HCT116 (cell line): ENCODE data around the gene FASLG. TPM values are rescaled to one million over a fixed set of nuclear protein-coding genes. Genes with fewer than 3 reads are reported as not detected.

Experiments
- ATAC-seq: fragments of 200-7000 bp; cut with Tn5 transposase; 2 replicates; pipeline ENCODE4 v1.9.1; 2020; ENCODE audit warnings: mild to moderate bottlenecking, moderate library complexity
- BruUV-seq: library from RNA; stranded (reverse); fragments of 400-500 nt; replicated peaks from 2 replicates; lab custom pipeline; 2021; lab: Mats Ljungman, UMichigan
- CTCF ChIA-PET: fragments of 300-600 bp; sonication (Branson Sonifier 250); formaldehyde crosslinking; loops from one replicate; lab custom pipeline; 2021; ENCODE audit warnings: antibody characterized with exemption; lab: Charles Lee
- POLR2A ChIA-PET: fragments of 300-600, 350-600 bp; sonication (Branson Sonifier 250); formaldehyde crosslinking; loops from one replicate; lab custom pipeline; 2021; ENCODE audit warnings: antibody characterized with exemption; lab: Charles Lee
- RAD21 ChIA-PET, 2 experiments: fragments of 300-600 bp; sonication (Branson Sonifier 250); formaldehyde crosslinking; loops; one replicate each; lab custom pipeline; 2023; ENCODE audit warnings: low total read pairs in 2 of 2; ENCODE audit not compliant: uncharacterized antibody in 2 of 2, unreplicated experiment in 2 of 2, low non-redundant PET in 1 of 2; lab: Charles Lee
- DNase-seq: peaks from one replicate; pipeline ENCODE4 v3.0.0-alpha.2; 2010; ENCODE audit warnings: low read depth, low spot score
- H2AFZ ChIP-seq: fragments of 200-600 bp; shearing (Covaris generic), sonication (generic); 2 replicates; pipeline ENCODE4 v1.6.1; 2017; ENCODE audit warnings: low read depth, mixed run types, mixed read lengths, antibody characterized with exemption, low read length; ENCODE audit not compliant: poor library complexity, severe bottlenecking
- H3K27ac ChIP-seq: 2 replicates; pipeline ENCODE4 v1.5.1; 2012; ENCODE audit warnings: low read depth, low read length
- H3K27me3 ChIP-seq: fragments of 200-600 bp; sonication (generic); 2 replicates; pipeline ENCODE4 v1.6.1; 2016; ENCODE audit warnings: mixed run types, low read length, mixed read lengths; ENCODE audit not compliant: insufficient read depth
- H3K36me3 ChIP-seq, 2 experiments: fragments of 200-500 bp in 1 of 2; fragments of 200-600 bp in 1 of 2; sonication (Bioruptor generic) in 1 of 2; sonication (generic) in 1 of 2; 2 replicates each; pipeline versions ENCODE4 v1.5.1 to v1.6.1; 2014 to 2016; ENCODE audit warnings: low read length in 2 of 2, inconsistent platforms in 1 of 2, mixed read lengths in 1 of 2, mixed run types in 1 of 2; ENCODE audit not compliant: insufficient read depth in 2 of 2, control insufficient read depth in 1 of 2
- H3K4me1 ChIP-seq, 2 experiments: fragments of 200-600 bp in 1 of 2; sonication (generic) in 1 of 2; 2 replicates each; pipeline versions ENCODE4 v1.5.1 to v1.6.1; 2012 to 2017; ENCODE audit warnings: low read length in 2 of 2, inconsistent platforms in 1 of 2, mild to moderate bottlenecking in 1 of 2, mixed read lengths in 1 of 2, mixed run types in 1 of 2, moderate library complexity in 1 of 2; ENCODE audit not compliant: insufficient read depth in 2 of 2, control insufficient read depth in 1 of 2
- H3K4me2 ChIP-seq: fragments of 200-600 bp; sonication (generic); 2 replicates; pipeline ENCODE4 v1.6.1; 2017; ENCODE audit warnings: mixed run types, low read length, mixed read lengths
- H3K4me3 ChIP-seq, 2 experiments: fragments of 200-600 bp in 1 of 2; sonication (generic) in 1 of 2; replicated peaks in 1 of 2; 2 replicates each; pipeline ENCODE4 v1.5.1; 2011 to 2016; ENCODE audit warnings: low read length in 2 of 2, control low read depth in 1 of 2, low read depth in 1 of 2, mild to moderate bottlenecking in 1 of 2, mixed read lengths in 1 of 2, mixed run types in 1 of 2
- H3K79me2 ChIP-seq: fragments of 200-600 bp; sonication (generic); 2 replicates; pipeline ENCODE4 v1.6.1; 2017; ENCODE audit warnings: mild to moderate bottlenecking, mixed run types, low read length, moderate library complexity, mixed read lengths; ENCODE audit not compliant: insufficient read depth
- H3K9ac ChIP-seq: fragments of 200-600 bp; sonication (generic); 2 replicates; pipeline ENCODE4 v1.6.1; 2016; ENCODE audit warnings: low read length, mixed read lengths
- H3K9me2 ChIP-seq: fragments of 200-600 bp; sonication (generic), shearing (Covaris generic); 2 replicates; pipeline ENCODE4 v1.6.1; 2017; ENCODE audit warnings: mixed run types, mild to moderate bottlenecking, moderate library complexity; ENCODE audit not compliant: insufficient read depth
- H3K9me3 ChIP-seq, 2 experiments: fragments of 200-500 bp in 1 of 2; fragments of 200-600 bp in 1 of 2; sonication (Bioruptor generic) in 1 of 2; sonication (generic) in 1 of 2; 2 replicates each; pipeline ENCODE4 v1.6.1; 2014 to 2017; ENCODE audit warnings: low read length in 2 of 2, mixed read lengths in 2 of 2, inconsistent platforms in 1 of 2, low read depth in 1 of 2, mild to moderate bottlenecking in 1 of 2, mixed run types in 1 of 2, moderate library complexity in 1 of 2; ENCODE audit not compliant: control insufficient read depth in 1 of 2, insufficient read depth in 1 of 2
- H4K20me1 ChIP-seq: fragments of 200-600 bp; sonication (generic), shearing (Covaris generic); 2 replicates; pipeline ENCODE4 v1.6.1; 2017; ENCODE audit warnings: mixed run types, mild to moderate bottlenecking, moderate library complexity; ENCODE audit not compliant: insufficient read depth
- CBX3 ChIP-seq: IDR thresholded peaks from 2 replicates; pipeline ENCODE4 v1.6.1; 2012; ENCODE audit warnings: low read depth
- EGR1 ChIP-seq: IDR thresholded peaks from 2 replicates; pipeline ENCODE4 v1.6.1; 2012; ENCODE audit warnings: low read depth
- SIN3A ChIP-seq: IDR thresholded peaks from 2 replicates; pipeline ENCODE4 v1.6.1; 2012; ENCODE audit warnings: low read depth
- SP1 ChIP-seq: IDR thresholded peaks from 2 replicates; pipeline ENCODE4 v1.6.1; 2012; ENCODE audit warnings: low read depth
- SRF ChIP-seq: IDR thresholded peaks from 2 replicates; pipeline ENCODE4 v1.6.1; 2012; ENCODE audit warnings: low read depth
- intact Hi-C: fragments of 100-400 bp; cut with micrococcal nuclease; formaldehyde crosslinking; loops from 2 replicates; pipeline ENCODE4 v1.10.0; 2022
- total RNA-seq: library from RNA; stranded (reverse); gene quantifications from one replicate; pipeline ENCODE4 v1.2.1, GENCODE V29; 2021; ENCODE audit not compliant: unreplicated experiment
- TF ChIP-seq, protein P1 (sequence below): IDR thresholded peaks from 2 replicates; pipeline ENCODE4 v1.6.1; 2012
- TF ChIP-seq, protein P2 (sequence below): IDR thresholded peaks from 2 replicates; pipeline ENCODE4 v1.6.1; 2012; ENCODE audit warnings: low read depth

The FASLG gene
- total RNA-seq, 1 experiment from 2014 or later, result not detected

DNA sequence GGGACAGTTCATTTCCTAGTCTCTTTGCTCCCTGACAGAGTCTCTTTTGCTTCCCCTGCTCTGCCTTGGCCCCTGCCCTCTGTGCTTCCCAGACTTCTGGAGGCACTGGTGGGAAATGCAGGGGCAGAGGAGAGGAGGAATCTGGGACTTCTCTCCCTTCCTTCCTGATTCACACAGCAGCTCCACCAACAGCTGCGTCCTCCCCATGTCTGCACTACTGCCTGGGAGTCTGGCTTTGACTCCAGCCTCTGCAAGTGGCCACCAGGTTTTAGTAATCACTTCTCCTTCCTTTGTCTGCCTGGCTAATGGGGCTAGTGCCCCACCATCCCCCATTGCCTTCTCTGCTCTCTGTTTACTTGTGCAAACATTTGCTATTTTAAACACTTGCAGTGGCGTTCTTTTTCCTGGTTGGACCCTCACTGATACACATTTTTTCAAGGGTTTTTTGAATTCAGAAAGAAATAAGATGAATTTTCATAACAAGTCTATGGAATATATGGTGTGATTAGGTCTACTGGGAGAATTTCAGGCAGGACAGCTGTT lies 21.9 kb downstream of the FASLG start:
- H3K4me3 ChIP-seq, result no peak overlapping the region
- no TSS peak for BruUV-seq

More for the DNA sequence above, 21.9 kb downstream of the FASLG start:
- Histone ChIP-seq H3K36me3 (no peaks in the 10 kb centered on the region), H3K9me3 (no peaks in the 10 kb centered on the region), H3K9ac (no peak overlapping the region), H3K27ac (no peak overlapping the region), H3K9me2 (no peaks in the 10 kb centered on the region), H2AFZ (no peak overlapping the region), H3K4me2 (no peak overlapping the region), H4K20me1 (no peaks in the 10 kb centered on the region), H3K27me3 (no peaks in the 10 kb centered on the region), H3K4me1 (no peaks in the 10 kb centered on the region), H3K79me2 (no peaks in the 10 kb centered on the region)
- ChIA-PET POLR2A (no interaction called here), CTCF (no interaction called here), RAD21 (no interaction called here)
- intact Hi-C loops, result no loop called here
- TF ChIP-seq, protein P1, sequence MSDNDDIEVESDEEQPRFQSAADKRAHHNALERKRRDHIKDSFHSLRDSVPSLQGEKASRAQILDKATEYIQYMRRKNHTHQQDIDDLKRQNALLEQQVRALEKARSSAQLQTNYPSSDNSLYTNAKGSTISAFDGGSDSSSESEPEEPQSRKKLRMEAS, result no peak
- TF ChIP-seq SP1 (no peak), EGR1 (no peak), CBX3 (no peak), SIN3A (no peak), SRF (no peak)
- TF ChIP-seq, protein P2, sequence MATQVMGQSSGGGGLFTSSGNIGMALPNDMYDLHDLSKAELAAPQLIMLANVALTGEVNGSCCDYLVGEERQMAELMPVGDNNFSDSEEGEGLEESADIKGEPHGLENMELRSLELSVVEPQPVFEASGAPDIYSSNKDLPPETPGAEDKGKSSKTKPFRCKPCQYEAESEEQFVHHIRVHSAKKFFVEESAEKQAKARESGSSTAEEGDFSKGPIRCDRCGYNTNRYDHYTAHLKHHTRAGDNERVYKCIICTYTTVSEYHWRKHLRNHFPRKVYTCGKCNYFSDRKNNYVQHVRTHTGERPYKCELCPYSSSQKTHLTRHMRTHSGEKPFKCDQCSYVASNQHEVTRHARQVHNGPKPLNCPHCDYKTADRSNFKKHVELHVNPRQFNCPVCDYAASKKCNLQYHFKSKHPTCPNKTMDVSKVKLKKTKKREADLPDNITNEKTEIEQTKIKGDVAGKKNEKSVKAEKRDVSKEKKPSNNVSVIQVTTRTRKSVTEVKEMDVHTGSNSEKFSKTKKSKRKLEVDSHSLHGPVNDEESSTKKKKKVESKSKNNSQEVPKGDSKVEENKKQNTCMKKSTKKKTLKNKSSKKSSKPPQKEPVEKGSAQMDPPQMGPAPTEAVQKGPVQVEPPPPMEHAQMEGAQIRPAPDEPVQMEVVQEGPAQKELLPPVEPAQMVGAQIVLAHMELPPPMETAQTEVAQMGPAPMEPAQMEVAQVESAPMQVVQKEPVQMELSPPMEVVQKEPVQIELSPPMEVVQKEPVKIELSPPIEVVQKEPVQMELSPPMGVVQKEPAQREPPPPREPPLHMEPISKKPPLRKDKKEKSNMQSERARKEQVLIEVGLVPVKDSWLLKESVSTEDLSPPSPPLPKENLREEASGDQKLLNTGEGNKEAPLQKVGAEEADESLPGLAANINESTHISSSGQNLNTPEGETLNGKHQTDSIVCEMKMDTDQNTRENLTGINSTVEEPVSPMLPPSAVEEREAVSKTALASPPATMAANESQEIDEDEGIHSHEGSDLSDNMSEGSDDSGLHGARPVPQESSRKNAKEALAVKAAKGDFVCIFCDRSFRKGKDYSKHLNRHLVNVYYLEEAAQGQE, result no peak
- ATAC-seq, result no peak
- DNase-seq, result no peak
